CD14-positive monocyte (primary cell): ENCODE data around the gene MYH13. TPM values are rescaled to one million over a fixed set of nuclear protein-coding genes. Genes with fewer than 3 reads are reported as not detected.

ENCODE experiments used
- DNase-seq, 3 donors: peaks; one replicate each; pipeline ENCODE4 v3.0.0-alpha.2; 2011 to 2022
- H2AFZ ChIP-seq: 2 replicates; pipeline ENCODE4 v1.6.0; 2012; ENCODE audit warnings: mild to moderate bottlenecking, low read depth, low read length, inconsistent platforms; ENCODE audit not compliant: insufficient read depth, poor library complexity, severe bottlenecking
- H3K27ac ChIP-seq, 2 donors: 1 replicate in 1 of 2; 2 replicates in 1 of 2; pipeline ENCODE4 v1.5.1; 2012 to 2013; ENCODE audit warnings: low read length in 2 of 2, control low read depth in 1 of 2, inconsistent platforms in 1 of 2, low read depth in 1 of 2, mild to moderate bottlenecking in 1 of 2
- H3K27me3 ChIP-seq, 2 donors: one replicate each; pipeline versions ENCODE4 v1.6.0 to v1.6.1; 2011 to 2013; ENCODE audit warnings: low read length in 2 of 2; ENCODE audit not compliant: control insufficient read depth in 2 of 2, insufficient read depth in 2 of 2
- H3K36me3 ChIP-seq, 2 donors: replicated peaks in 1 of 2; 1 replicate in 1 of 2; 2 replicates in 1 of 2; pipeline versions ENCODE4 v1.5.1 to v1.6.1; 2012 to 2013; ENCODE audit warnings: low read length in 2 of 2, control low read depth in 1 of 2, inconsistent platforms in 1 of 2, mild to moderate bottlenecking in 1 of 2; ENCODE audit not compliant: insufficient read depth in 2 of 2, control insufficient read depth in 1 of 2
- H3K4me1 ChIP-seq, 2 donors: 1 replicate in 1 of 2; 2 replicates in 1 of 2; pipeline versions ENCODE4 v1.5.1 to v1.6.1; 2012 to 2013; ENCODE audit warnings: low read length in 2 of 2, control low read depth in 1 of 2, inconsistent platforms in 1 of 2, mild to moderate bottlenecking in 1 of 2, moderate library complexity in 1 of 2; ENCODE audit not compliant: insufficient read depth in 2 of 2, control insufficient read depth in 1 of 2
- H3K4me2 ChIP-seq: replicated peaks from 2 replicates; pipeline ENCODE3; 2012; ENCODE audit warnings: low read length, moderate library complexity, mild to moderate bottlenecking; ENCODE audit not compliant: poor library complexity, severe bottlenecking; ENCODE audit errors: extremely low read depth
- H3K4me3 ChIP-seq, 3 experiments: fragments of 200-600 bp in 1 of 3; sonication (generic) in 1 of 3; replicated peaks in 1 of 3; 1 replicate in 2 of 3; 2 replicates in 1 of 3; pipeline ENCODE4 v1.5.1; 2011 to 2013; ENCODE audit warnings: low read length in 3 of 3, mild to moderate bottlenecking in 3 of 3, control low read depth in 2 of 3, low read depth in 2 of 3, inconsistent platforms in 1 of 3, moderate library complexity in 1 of 3
- H3K79me2 ChIP-seq: 2 replicates; pipeline ENCODE4 v1.6.0; 2012; ENCODE audit warnings: mild to moderate bottlenecking, control low read depth, inconsistent platforms, low read length, moderate library complexity; ENCODE audit not compliant: insufficient read depth
- H3K9ac ChIP-seq: 2 replicates; pipeline ENCODE4 v1.6.0; 2017; ENCODE audit warnings: low read length, mild to moderate bottlenecking; ENCODE audit not compliant: insufficient read depth, poor library complexity, severe bottlenecking
- H3K9me3 ChIP-seq, 2 donors: replicated peaks in 1 of 2; 1 replicate in 1 of 2; 2 replicates in 1 of 2; pipeline versions ENCODE4 v1.5.1 to v1.6.1; 2012 to 2013; ENCODE audit warnings: low read length in 2 of 2, control low read depth in 1 of 2; ENCODE audit not compliant: control insufficient read depth in 1 of 2, insufficient read depth in 1 of 2
- H4K20me1 ChIP-seq: 2 replicates; pipeline ENCODE4 v1.6.0; 2012; ENCODE audit warnings: mild to moderate bottlenecking, low read length, control low read depth, moderate library complexity; ENCODE audit not compliant: insufficient read depth
- H3K27ac Mint-ChIP-seq, 7 donors: one replicate each; pipeline ENCODE4 v1.8.0; 2020; ENCODE audit warnings: mild to moderate bottlenecking in 7 of 7, mixed read lengths in 7 of 7, moderate library complexity in 6 of 7, inconsistent platforms in 2 of 7
- H3K27me3 Mint-ChIP-seq, 3 donors: one replicate each; pipeline ENCODE4 v1.8.0; 2021 to 2022; ENCODE audit warnings: low read depth in 3 of 3, mild to moderate bottlenecking in 3 of 3, mixed read lengths in 3 of 3, moderate library complexity in 3 of 3, inconsistent platforms in 1 of 3
- H3K36me3 Mint-ChIP-seq, 2 donors: one replicate each; pipeline ENCODE4 v1.8.0; 2020; ENCODE audit warnings: mixed read lengths in 2 of 2, inconsistent platforms in 1 of 2, mild to moderate bottlenecking in 1 of 2
- H3K4me1 Mint-ChIP-seq: one replicate; pipeline ENCODE4 v1.8.0; 2020; ENCODE audit warnings: mild to moderate bottlenecking, mixed read lengths
- H3K4me3 Mint-ChIP-seq, 2 donors: one replicate each; pipeline ENCODE4 v1.8.0; 2020; ENCODE audit warnings: mild to moderate bottlenecking in 2 of 2, mixed read lengths in 2 of 2, moderate library complexity in 1 of 2
- H3K9me3 Mint-ChIP-seq, 7 donors: one replicate each; pipeline ENCODE4 v1.8.0; 2020 to 2022; ENCODE audit warnings: mixed read lengths in 7 of 7, mild to moderate bottlenecking in 6 of 7, moderate library complexity in 6 of 7, inconsistent platforms in 2 of 7
- WGBS: methylation state at CpG from one replicate; pipeline ENCODE4 v1.1.5; 2013; ENCODE audit warnings: missing lambda C conversion rate; ENCODE audit not compliant: insufficient coverage; 5-methylcytosine and 5-hydroxymethylcytosine counted together
- intact Hi-C, 2 donors: fragments of 100-400 bp; cut with micrococcal nuclease; formaldehyde crosslinking; loops; one replicate each; pipeline versions ENCODE4 v1.15.0 to v1.15.1; 2023
- polyA plus RNA-seq, 3 donors: library from polyadenylated mRNA; depleted of rRNA in 1 of 3; unstranded in 2 of 3; stranded (reverse) in 1 of 3; fragments of 300-500 nt in 2 of 3; fragments of >200 nt in 1 of 3; fragmentation: Illumina TruSeq in 2 of 3; gene quantifications; 1 replicate in 2 of 3; 2 replicates in 1 of 3; pipeline ENCODE4 v1.2.3, GENCODE V29; 2012 to 2021
- TF ChIP-seq, protein P1 (sequence below): fragments of 200-600 bp; IDR thresholded peaks from one replicate; pipeline ENCODE4 v1.8.0; 2022; ENCODE audit warnings: antibody characterized with exemption, mild to moderate bottlenecking

Gene MYH13
- polyA plus RNA-seq, 3 donors: not detected

DNA sequence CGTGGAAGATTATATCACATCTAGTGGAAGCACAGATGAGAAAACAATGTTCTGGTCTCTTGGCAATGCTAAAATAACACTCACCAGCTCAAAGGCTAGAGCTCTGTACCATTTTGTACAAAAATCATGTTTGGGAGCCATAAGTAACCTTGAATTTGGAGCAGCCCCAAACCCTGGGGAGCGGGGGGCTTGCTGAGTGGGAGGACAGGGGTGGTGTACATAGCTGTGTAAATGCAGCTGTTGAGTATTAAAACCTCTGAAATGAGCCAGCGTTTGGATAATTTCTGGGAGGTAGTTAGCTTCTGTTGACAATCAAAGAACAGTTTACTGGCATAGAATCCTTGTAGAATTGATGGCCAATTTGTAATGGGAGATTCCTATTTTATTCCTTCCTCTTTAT is 44.6 kb upstream of the MYH13 start:
- 83% methylated on average over 1 of the region's 3 CpGs for WGBS
- DNase-seq: no peak
- Histone ChIP-seq H3K9ac (no peak overlapping the region), H3K27me3 (no peaks in the 10 kb centered on the region), H3K4me2 (no peak overlapping the region), H4K20me1 (no peaks in the 10 kb centered on the region), H3K36me3 (no peaks in the 10 kb centered on the region), H3K4me3 (no peak overlapping the region), H3K27ac (no peak overlapping the region), H3K79me2 (no peaks in the 10 kb centered on the region), H3K4me1 (no peaks in the 10 kb centered on the region), H2AFZ (no peak overlapping the region), H3K9me3 (no peaks in the 10 kb centered on the region)
- H3K4me3 Mint-ChIP-seq: no peak overlapping the region
- H3K36me3 Mint-ChIP-seq: no peaks in the 10 kb centered on the region
- TF ChIP-seq, protein P1, sequence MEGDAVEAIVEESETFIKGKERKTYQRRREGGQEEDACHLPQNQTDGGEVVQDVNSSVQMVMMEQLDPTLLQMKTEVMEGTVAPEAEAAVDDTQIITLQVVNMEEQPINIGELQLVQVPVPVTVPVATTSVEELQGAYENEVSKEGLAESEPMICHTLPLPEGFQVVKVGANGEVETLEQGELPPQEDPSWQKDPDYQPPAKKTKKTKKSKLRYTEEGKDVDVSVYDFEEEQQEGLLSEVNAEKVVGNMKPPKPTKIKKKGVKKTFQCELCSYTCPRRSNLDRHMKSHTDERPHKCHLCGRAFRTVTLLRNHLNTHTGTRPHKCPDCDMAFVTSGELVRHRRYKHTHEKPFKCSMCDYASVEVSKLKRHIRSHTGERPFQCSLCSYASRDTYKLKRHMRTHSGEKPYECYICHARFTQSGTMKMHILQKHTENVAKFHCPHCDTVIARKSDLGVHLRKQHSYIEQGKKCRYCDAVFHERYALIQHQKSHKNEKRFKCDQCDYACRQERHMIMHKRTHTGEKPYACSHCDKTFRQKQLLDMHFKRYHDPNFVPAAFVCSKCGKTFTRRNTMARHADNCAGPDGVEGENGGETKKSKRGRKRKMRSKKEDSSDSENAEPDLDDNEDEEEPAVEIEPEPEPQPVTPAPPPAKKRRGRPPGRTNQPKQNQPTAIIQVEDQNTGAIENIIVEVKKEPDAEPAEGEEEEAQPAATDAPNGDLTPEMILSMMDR: no peak
- H3K27ac Mint-ChIP-seq: no peak overlapping the region
- no peaks in the 10 kb centered on the region for H3K4me1 Mint-ChIP-seq
- H3K9me3 Mint-ChIP-seq: peaks cover 0 to 2% (median 0%) of the 10 kb centered on the region in 7 donors
- H3K27me3 Mint-ChIP-seq: peaks cover 4 to 8% (median 5%) of the 10 kb centered on the region in 3 donors
- intact Hi-C loops: no loop called here

DNA sequence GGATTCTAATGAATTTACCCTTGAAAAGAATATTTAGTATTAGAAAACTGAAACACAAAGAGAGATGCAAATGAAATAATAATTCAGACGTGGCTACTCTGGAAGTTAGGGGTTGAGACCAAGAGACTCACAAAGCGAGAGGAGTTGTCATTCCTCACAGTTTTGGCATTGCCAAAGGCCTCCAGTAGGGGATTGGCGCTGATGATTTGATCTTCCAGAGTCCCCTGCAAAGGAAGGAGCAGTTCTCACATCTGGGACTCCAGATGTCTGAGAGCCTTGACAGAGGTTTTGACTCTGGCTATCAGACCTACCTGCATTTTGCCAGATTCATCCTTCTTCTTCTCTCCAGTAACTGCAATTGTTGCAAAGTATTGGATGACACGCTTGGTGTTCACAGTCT is 42.4 kb upstream of the MYH13 start:
- Histone ChIP-seq H3K9ac (no peak overlapping the region), H3K4me3 (no peak overlapping the region), H3K9me3 (no peaks in the 10 kb centered on the region), H3K79me2 (no peaks in the 10 kb centered on the region), H3K27ac (no peak overlapping the region), H3K36me3 (no peaks in the 10 kb centered on the region), H3K4me1 (no peaks in the 10 kb centered on the region), H3K27me3 (no peaks in the 10 kb centered on the region), H3K4me2 (no peak overlapping the region), H2AFZ (no peak overlapping the region), H4K20me1 (no peaks in the 10 kb centered on the region)
- Mint-ChIP-seq H3K36me3 (no peaks in the 10 kb centered on the region), H3K4me3 (no peak overlapping the region), H3K27me3 (peaks cover 3 to 10% (median 4%) of the 10 kb centered on the region in 3 donors), H3K27ac (no peak overlapping the region), H3K4me1 (no peaks in the 10 kb centered on the region), H3K9me3 (peaks cover 0 to 2% (median 0%) of the 10 kb centered on the region in 7 donors)
- DNase-seq: no peak
- 89% methylated on average over 4 of the region's 4 CpGs for WGBS
- TF ChIP-seq, protein P1: no peak
- intact Hi-C loops: no loop called here
